RPMI8226 (cell line): ENCODE results near the gene SRGN.

Experiments used
- DNase-seq: peaks from one replicate; pipeline ENCODE4 v3.0.0-alpha.2; 2015

Gene SRGN

GRCh38 chr10:69142983-69143382 lies 55.1 kb downstream of the SRGN start:
- DNase-seq, result no peak

- DNase-seq, result no peak
Observed at GRCh38 chr10:69145329-69145728, 57.4 kb downstream of the SRGN start.

- DNase-seq, result no peak
Observed at GRCh38 chr10:69145864-69146263, 58.0 kb downstream of the SRGN start.

GRCh38 chr10:69146759-69147158 lies 58.9 kb downstream of the SRGN start:
- DNase-seq, result no peak

- no peak for DNase-seq
Observed at GRCh38 chr10:69151984-69152383, 64.1 kb downstream of the SRGN start.

GRCh38 chr10:69153227-69153626 lies 65.3 kb downstream of the SRGN start:
- DNase-seq, result no peak
